IMR-90 (cell line): Measurements from ENCODE around the gene TJP1.

Experiments
- CTCF ChIP-seq: conservative IDR thresholded peaks from 2 replicates; pipeline ENCODE4 v1.5.1; 2012; ENCODE audit warnings: mild to moderate bottlenecking, low read depth, low read length, improper control_type of control experiment
- POLR2A ChIP-seq: IDR thresholded peaks from 2 replicates; pipeline ENCODE4 v1.6.1; 2012; ENCODE audit warnings: mild to moderate bottlenecking, low read depth, low read length

GRCh38 chr15:29849716-29850115 lies 27.4 kb upstream of the TJP1 start:
- TF ChIP-seq CTCF: no peak
- TF ChIP-seq POLR2A: no peak
